ENCODE measurements around the gene IGDCC3. TPM values are rescaled to one million over a fixed set of nuclear protein-coding genes. Genes with fewer than 3 reads are reported as not detected.

IGDCC3 gene
- total and polyA plus RNA-seq, 2 donors, result 0.13 to 1.4 TPM

DNA sequence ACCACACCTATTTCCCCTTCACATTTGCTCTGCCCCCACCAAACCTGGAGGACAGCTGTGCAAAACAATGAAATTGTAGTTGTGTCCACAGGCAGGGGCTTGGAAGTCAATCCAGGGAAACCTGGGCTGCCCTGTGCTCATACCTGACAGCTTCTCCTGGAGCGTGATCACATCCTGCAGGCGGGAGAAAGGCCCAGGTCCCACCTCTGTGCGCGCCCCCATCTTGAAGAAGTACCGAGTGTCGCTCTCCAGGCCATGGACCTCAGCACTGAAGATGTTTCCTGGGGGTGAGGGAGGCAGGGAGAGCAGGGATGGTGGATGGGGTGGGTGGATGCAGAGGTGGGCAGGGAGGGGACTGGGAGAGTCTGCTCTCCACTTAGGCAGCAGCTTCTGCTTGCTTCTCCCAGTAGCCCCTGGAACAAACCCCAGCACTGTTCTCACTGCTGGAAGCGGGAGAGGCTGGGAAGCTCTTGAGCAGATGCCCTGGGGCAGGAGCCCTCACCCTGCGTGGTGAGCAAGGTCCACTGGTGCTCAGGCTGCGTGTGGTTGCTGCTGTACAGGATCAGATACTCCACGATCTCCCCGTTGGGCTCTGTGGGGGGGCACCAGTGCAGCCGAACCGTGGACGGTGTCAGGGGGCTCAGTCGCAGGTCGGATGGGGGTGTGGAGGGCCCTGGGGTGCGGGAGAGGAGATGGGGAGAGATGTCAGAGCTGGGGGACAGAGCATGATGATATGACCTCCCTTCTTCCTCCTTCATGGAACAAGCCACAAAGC is 10.7 kb upstream of the IGDCC3 start:
- DNase-seq (ENCODE audit: extremely low spot score), result no peak

DNA sequence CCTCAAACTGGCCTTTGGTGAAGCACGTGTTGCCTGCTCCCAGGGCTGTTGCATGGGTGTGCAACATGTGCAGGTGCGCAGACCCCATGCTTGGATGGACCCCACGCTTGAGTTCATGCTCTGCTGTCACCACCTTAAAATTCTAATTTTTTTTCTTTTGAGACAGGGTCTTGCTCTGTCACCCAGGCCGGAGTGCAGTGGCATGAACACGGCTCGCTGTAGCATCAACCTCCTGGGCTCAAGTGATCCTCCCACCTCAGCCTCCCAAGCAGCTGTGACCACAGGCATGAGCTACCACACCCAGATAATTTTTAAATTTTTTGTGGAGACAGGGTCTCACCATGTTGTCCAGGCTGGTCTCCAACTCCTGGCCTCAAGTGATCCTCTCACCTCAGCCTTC is 9.1 kb upstream of the IGDCC3 start:
- DNase-seq (ENCODE audit: extremely low spot score), result no peak
- Histone ChIP-seq H3K36me3 (ENCODE audit: insufficient read depth) (no peaks in the 10 kb centered on the region), H3K4me1 (ENCODE audit: insufficient read depth) (no peaks in the 10 kb centered on the region), H3K27ac (ENCODE audit: low read depth) (no peak overlapping the region), H3K4me3 (ENCODE audit: low read depth, low read length) (no peak overlapping the region)
- 91% methylated on average over 6 of the region's 6 CpGs for WGBS

More for the DNA sequence above, 10.7 kb upstream of the IGDCC3 start:
- no peak overlapping the region for H3K27ac ChIP-seq (ENCODE audit: low read depth)
- no peaks in the 10 kb centered on the region for H3K36me3 ChIP-seq (ENCODE audit: insufficient read depth)
- H3K4me1 ChIP-seq (ENCODE audit: insufficient read depth), result no peaks in the 10 kb centered on the region
- 86% methylated on average over 17 of the region's 17 CpGs for WGBS
- H3K4me3 ChIP-seq (ENCODE audit: low read depth, low read length), result no peak overlapping the region

DNA sequence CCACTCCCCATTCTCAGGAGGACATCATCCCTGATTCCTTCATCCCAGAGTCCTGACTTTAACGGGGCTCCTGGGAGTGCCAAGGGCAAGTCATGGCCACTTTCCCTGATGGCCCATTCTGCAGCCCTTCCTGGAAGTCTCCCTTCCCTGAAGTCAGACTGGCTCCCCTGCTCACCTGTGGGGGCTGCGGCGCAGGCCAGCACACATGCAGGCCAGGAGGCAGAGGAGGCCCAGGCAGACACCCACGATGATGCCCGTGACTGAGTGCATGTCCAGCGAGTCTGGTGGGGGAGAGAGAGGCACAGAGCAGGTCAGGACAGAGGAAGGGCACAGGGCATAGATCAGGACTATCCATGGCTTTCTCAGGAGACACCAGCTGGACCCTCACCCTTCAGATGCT is 8.6 kb upstream of the IGDCC3 start:
- DNase-seq (ENCODE audit: extremely low spot score), result no peak
- H3K27ac ChIP-seq (ENCODE audit: low read depth), result no peak overlapping the region
- 78% methylated on average over 6 of the region's 6 CpGs for WGBS
- no peaks in the 10 kb centered on the region for H3K4me1 ChIP-seq (ENCODE audit: insufficient read depth)
- no peak overlapping the region for H3K4me3 ChIP-seq (ENCODE audit: low read depth, low read length)
- H3K36me3 ChIP-seq (ENCODE audit: insufficient read depth), result no peaks in the 10 kb centered on the region

DNA sequence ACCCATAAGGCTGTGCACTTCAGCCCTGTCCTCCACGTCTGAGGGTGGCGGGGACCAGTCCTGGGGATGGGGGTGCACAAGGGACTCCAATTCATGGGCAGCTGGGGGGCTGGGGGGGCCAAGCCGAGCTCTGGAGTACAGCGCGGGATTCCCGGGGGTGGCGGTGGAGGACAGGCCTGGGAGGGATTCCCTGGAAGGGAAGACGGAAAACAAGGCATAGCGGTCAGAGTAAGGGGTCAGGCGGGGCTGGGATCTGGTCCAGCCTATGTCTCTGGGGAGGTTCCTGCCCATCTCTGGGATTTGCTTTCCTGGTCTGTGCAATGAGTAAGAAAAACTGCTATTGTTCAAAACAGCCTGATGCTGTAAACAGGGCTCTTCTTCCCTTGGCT is 8.1 kb upstream of the IGDCC3 start:
- H3K36me3 ChIP-seq (ENCODE audit: insufficient read depth), result no peaks in the 10 kb centered on the region
- H3K4me3 ChIP-seq (ENCODE audit: low read depth, low read length), result no peak overlapping the region
- 37% methylated on average over 10 of the region's 10 CpGs for WGBS
- no peak for DNase-seq (ENCODE audit: extremely low spot score)
- no peaks in the 10 kb centered on the region for H3K4me1 ChIP-seq (ENCODE audit: insufficient read depth)
- no peak overlapping the region for H3K27ac ChIP-seq (ENCODE audit: low read depth)

DNA sequence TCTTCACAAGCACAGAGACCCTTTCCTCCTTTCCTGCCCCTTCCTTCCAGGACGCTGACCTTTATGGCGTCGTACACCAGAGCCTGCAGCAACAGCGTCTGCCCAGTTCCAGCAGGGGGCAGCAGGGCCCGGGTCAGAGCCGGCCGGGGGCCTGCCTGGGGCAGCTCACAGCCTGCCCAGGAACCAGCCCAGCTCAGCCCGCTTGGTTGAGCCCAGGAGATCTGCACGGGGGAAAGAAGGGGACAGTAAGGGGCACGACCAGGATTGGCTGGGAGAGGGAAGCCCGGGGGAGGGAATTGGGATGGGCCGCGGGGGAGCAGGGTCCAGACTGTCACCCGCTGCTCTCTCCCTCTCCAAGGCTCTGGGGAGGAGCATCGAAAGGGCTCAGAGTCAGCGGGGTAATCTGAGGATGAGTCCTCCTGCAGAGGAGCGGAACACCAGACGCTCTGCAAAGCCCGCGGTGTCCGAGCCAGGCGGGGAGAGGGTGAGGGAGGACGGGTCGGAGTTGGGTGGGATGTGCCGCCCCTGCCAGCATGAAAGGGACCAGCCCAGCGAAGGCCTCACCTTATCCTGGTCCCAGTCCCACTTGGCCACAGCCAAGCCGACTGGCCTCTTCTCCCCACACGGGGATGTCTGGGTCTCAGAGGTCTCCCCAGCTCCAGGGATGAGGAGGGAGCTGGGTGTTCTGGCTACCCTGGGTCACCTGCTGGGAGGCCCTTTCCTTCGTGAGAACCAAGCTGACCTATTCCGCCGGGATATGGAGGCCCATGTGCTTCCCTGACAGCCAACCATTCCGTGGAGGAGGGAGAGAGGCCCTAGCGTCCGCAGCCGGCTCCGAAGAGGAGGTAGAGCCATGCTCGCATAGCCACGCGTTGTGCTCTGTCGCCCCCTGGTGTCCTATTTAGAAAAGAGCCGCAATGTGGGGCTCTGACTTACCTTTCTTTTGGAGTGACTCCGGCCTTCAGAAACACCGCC is 7.4 kb upstream of the IGDCC3 start:
- Histone ChIP-seq H3K36me3 (ENCODE audit: insufficient read depth) (no peaks in the 10 kb centered on the region), H3K4me3 (ENCODE audit: low read depth, low read length) (no peak overlapping the region), H3K4me1 (ENCODE audit: insufficient read depth) (no peaks in the 10 kb centered on the region), H3K27ac (ENCODE audit: low read depth) (no peak overlapping the region)
- 26% methylated on average over 43 of the region's 43 CpGs for WGBS
- peak; percentile 75 for DNase-seq (ENCODE audit: extremely low spot score)

DNA sequence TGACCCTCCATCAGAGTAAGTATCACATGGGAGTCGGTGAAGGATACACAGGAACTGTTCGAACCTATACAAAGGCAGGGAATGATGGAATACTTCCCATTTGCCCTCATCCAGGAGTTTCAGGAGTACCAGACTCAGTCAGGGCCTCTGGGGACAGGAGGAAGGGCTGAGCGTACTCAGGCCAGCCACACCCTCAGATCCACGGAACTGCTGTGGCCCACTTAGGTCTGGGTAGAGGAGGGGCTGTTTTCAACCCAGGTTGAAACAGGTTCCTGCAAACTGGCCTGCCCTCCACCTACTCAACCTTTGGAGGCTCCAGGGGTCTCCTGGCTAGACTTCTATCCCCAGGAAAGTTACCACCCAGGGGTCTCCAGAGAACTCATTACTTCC is 6.7 kb upstream of the IGDCC3 start:
- 65% methylated on average over 4 of the region's 4 CpGs for WGBS
- Histone ChIP-seq H3K4me3 (ENCODE audit: low read depth, low read length) (no peak overlapping the region), H3K27ac (ENCODE audit: low read depth) (no peak overlapping the region), H3K36me3 (ENCODE audit: insufficient read depth) (no peaks in the 10 kb centered on the region), H3K4me1 (ENCODE audit: insufficient read depth) (no peaks in the 10 kb centered on the region)
- DNase-seq (ENCODE audit: extremely low spot score), result no peak

DNA sequence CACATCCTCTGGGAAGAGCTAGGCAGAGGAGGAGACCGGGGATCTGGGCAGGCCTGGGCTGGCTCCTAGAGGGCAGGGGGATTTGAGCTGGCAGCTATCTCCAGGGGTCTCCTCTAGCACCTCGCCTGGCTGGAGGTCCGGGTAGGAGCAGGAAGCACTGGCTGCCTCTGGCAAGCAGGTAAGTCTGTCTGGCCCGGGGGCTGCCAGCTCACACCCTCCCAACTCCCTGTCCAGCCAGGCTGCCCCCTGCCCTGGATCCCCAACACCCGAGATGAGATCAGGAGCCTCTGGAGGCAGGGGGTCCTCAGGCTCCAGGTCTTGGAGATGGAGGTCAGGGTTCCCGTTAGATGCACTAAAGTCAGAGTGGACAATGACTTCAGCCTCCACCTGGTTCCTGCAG is 6.2 kb upstream of the IGDCC3 start:
- Histone ChIP-seq H3K4me1 (ENCODE audit: insufficient read depth) (no peaks in the 10 kb centered on the region), H3K27ac (ENCODE audit: low read depth) (no peak overlapping the region), H3K4me3 (ENCODE audit: low read depth, low read length) (no peak overlapping the region), H3K36me3 (ENCODE audit: insufficient read depth) (no peaks in the 10 kb centered on the region)
- no peak for DNase-seq (ENCODE audit: extremely low spot score)
- 92% methylated on average over 6 of the region's 6 CpGs for WGBS

DNA sequence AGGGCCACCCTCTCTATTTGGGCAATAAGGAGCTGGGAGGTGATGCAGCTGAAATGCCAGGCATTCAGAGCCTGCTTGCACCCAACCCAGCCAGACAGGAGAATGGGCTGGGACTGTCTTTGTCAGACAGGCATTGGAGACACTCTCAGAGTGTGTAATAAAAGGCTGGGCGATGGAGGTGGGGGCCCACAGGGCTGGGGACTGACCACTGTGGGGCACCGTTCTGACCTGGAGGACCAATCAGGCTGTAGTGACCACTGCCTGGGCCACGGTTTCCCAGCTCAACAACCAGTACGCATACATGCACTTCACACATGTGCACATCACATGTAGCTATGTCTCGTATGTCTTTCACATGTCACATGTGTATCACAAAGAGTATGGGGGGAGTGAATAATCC is 5.7 kb upstream of the IGDCC3 start:
- 86% methylated on average over 5 of the region's 5 CpGs for WGBS
- no peak overlapping the region for H3K27ac ChIP-seq (ENCODE audit: low read depth)
- no peaks in the 10 kb centered on the region for H3K4me1 ChIP-seq (ENCODE audit: insufficient read depth)
- DNase-seq (ENCODE audit: extremely low spot score), result no peak
- no peak overlapping the region for H3K4me3 ChIP-seq (ENCODE audit: low read depth, low read length)
- H3K36me3 ChIP-seq (ENCODE audit: insufficient read depth), result no peaks in the 10 kb centered on the region

DNA sequence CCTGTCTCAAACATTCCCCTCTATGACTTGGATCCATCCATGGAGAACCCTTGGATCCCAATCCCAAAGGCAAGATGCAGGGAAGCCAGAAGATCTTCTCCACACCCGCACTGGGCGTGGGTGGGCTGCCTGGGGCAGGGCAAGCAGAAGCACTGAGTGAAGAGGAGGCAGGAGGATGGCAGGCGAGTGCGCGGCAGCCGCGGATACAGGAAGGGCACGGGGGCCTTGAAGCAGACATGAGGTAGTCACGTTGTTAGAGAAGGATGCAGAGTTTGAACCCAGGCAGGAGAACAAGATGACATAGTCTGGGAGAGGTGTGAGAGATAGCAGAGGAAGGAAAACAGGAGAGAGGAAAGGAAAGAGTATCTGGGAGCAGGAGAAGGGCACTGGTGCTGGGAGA is 5.1 kb upstream of the IGDCC3 start:
- H3K4me3 ChIP-seq (ENCODE audit: low read depth, low read length), result no peak overlapping the region
- no peaks in the 10 kb centered on the region for H3K4me1 ChIP-seq (ENCODE audit: insufficient read depth)
- no peak for DNase-seq (ENCODE audit: extremely low spot score)
- no peak overlapping the region for H3K27ac ChIP-seq (ENCODE audit: low read depth)
- WGBS, result 90% methylated on average over 9 of the region's 9 CpGs
- no peaks in the 10 kb centered on the region for H3K36me3 ChIP-seq (ENCODE audit: insufficient read depth)

DNA sequence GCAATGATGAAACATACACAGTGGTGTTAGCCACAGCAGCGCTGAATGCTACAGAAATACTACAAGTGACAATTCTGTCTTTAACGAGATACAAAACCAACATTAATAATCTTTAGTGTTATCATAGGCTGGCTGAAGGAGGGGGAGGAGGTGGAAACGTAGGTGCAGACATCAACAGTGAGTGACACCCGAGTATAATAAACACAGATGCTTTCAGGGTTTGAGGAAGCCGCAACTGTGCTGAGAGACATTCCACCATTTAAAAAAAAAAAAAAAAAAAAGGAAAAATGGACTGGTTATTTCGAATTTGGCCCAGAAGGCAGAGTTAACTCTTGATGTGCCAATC is 4.3 kb upstream of the IGDCC3 start:
- Histone ChIP-seq H3K4me3 (ENCODE audit: low read depth, low read length) (no peak overlapping the region), H3K27ac (ENCODE audit: low read depth) (no peak overlapping the region), H3K36me3 (ENCODE audit: insufficient read depth) (no peaks in the 10 kb centered on the region), H3K4me1 (ENCODE audit: insufficient read depth) (no peaks in the 10 kb centered on the region)
- DNase-seq (ENCODE audit: extremely low spot score), result no peak
- WGBS, result 73% methylated on average over 6 of the region's 6 CpGs

DNA sequence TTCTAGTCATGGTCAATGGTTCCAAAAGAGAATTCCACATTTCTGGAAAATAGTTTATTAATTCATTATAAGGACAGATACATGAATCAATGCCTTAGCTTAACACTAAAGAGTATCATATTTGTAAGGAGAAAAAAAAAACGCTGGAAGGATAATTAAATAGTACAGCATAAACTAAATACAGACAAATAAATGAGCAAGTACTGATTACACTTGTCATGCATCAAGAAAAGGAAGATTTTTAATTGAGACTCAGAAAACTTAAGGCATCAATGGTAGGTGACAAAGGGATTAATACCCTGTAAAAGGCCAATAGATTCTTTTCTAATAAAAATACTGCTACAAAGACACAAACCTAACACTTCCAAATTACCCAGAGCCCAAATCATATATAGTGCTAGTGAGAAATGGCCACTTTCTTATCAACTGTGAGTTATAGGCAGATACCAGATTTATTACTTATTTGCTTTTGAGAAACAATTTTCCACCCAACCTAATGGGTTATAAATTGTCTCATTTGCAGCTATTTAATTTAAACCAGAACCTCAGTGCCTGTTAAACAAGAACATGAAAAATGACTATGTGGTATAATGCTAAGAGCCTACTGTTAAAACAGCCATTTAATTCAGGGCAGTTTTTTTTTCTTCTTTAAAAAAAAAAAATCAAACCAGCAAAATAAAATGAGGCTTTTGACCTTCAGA is 3.8 kb upstream of the IGDCC3 start:
- Histone ChIP-seq H3K27ac (ENCODE audit: low read depth) (no peak overlapping the region), H3K4me1 (ENCODE audit: insufficient read depth) (no peaks in the 10 kb centered on the region), H3K4me3 (ENCODE audit: low read depth, low read length) (no peak overlapping the region), H3K36me3 (ENCODE audit: insufficient read depth) (no peaks in the 10 kb centered on the region)
- 78% methylated on average over 1 of the region's 1 CpG for WGBS
- DNase-seq (ENCODE audit: extremely low spot score), result no peak

DNA sequence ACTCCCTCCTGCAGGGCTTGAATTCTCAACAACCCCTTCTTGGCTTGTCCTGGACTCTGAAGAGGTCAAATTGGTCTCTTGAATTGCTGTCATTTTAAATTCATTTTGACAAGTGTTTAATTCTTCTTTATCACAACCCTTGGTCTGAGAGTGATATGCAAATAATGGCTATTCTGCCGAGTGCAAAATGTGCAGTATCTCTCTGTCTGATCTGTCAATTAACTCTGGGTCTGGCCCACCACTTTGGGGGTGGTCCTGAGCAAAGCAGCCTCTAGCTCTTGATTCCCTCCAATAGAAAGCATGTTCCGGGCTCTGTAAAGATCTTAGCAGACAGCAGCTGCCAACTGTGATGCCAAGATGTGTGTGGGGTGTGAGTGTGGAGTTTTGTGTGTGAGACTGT is 2.2 kb upstream of the IGDCC3 start:
- no peak overlapping the region for H3K27ac ChIP-seq (ENCODE audit: low read depth)
- 74% methylated on average over 2 of the region's 2 CpGs for WGBS

DNA sequence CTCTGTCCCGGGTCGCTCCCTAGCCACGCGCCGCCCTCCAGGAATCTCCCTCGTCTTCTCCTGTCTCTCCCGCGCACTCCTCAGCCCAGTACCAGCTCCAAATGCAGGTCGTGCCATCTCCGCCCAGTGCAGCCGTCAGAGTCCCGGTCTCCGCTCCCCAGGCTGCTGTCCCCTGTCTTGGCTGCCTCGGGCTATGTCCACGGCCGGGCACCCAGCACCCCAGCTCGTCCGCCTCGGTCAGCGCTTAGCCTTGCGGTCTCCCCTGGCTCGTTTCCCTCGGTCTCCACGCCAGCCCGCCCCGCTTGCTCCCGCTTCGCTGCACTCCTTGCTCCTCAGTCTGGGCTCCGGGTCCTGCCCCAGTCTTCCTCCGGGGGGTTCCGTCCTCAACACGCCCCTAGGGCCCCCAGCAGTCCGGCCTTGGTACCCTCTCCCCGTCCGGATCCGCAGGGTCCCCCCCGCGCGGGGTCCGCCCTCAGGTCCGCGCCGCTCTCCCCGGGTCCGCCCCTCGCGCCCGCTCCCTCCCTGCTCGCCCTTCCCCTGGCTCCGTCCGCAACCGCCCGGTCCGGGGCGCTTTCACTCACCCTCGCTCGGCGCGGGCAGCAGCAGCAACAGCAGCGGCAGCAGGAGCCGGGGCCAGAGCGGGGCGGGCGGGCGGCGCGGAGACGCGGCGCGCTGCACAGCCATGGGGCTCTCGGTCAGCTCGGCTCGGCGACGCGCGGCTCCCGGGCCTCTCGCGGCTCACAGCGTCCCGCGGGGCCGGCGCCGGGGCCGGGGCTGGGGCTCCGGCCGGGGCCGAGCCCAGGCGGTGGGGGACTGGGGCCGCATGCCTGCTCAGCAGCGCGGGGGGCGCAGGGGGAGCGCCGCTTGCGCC is 462 bp downstream of the IGDCC3 start:
- Histone ChIP-seq H3K4me1 (ENCODE audit: insufficient read depth) (no peaks in the 10 kb centered on the region), H3K27ac (ENCODE audit: low read depth) (no peak overlapping the region)

More for the DNA sequence above, 2.2 kb upstream of the IGDCC3 start:
- Histone ChIP-seq H3K4me3 (ENCODE audit: low read depth, low read length) (no peak overlapping the region), H3K36me3 (ENCODE audit: insufficient read depth) (no peaks in the 10 kb centered on the region), H3K4me1 (ENCODE audit: insufficient read depth) (no peaks in the 10 kb centered on the region)
- no peak for DNase-seq (ENCODE audit: extremely low spot score)

More for the DNA sequence above, 462 bp downstream of the IGDCC3 start:
- H3K4me3 ChIP-seq (ENCODE audit: low read depth, low read length), result peak overlapping the region; percentile 73
- no peaks in the 10 kb centered on the region for H3K36me3 ChIP-seq (ENCODE audit: insufficient read depth)
- no peak for DNase-seq (ENCODE audit: extremely low spot score)
- WGBS, result under 1% methylated on average over 99 of the region's 99 CpGs

Data from urinary bladder (tissue), 4 donors.